ENCODE results near the gene ZFHX3.

The ZFHX3 gene

GRCh38 chr16:72815348-72816318 is 232.3 kb downstream of the ZFHX3 start:
- peak; percentile 24 for DNase-seq

- DNase-seq = no peak
Observed at GRCh38 chr16:72814226-72814625, 233.7 kb downstream of the ZFHX3 start.

- DNase-seq = no peak
Observed at GRCh38 chr16:72812672-72813071, 235.3 kb downstream of the ZFHX3 start.

- no peak for DNase-seq
Observed at GRCh38 chr16:72811876-72812275, 236.1 kb downstream of the ZFHX3 start.

GRCh38 chr16:72811188-72811720 is 236.7 kb downstream of the ZFHX3 start:
- no peak for DNase-seq

- no peak for DNase-seq
Observed at GRCh38 chr16:72810480-72810879, 237.4 kb downstream of the ZFHX3 start.

- DNase-seq = no peak
Observed at GRCh38 chr16:72809446-72809845, 238.5 kb downstream of the ZFHX3 start.

- no peak for DNase-seq
Observed at GRCh38 chr16:72808754-72809153, 239.2 kb downstream of the ZFHX3 start.

- no peak for DNase-seq
Observed at GRCh38 chr16:72807245-72807644, 240.7 kb downstream of the ZFHX3 start.

- DNase-seq = no peak
Observed at GRCh38 chr16:72805486-72805885, 242.4 kb downstream of the ZFHX3 start.

GRCh38 chr16:72800524-72801161 is 247.3 kb downstream of the ZFHX3 start:
- DNase-seq = no peak

GRCh38 chr16:72798264-72798663 is 249.7 kb downstream of the ZFHX3 start:
- DNase-seq = no peak

- no peak for DNase-seq
Observed at GRCh38 chr16:72797621-72798020, 250.3 kb downstream of the ZFHX3 start.

GRCh38 chr16:72796222-72796621 is 251.7 kb downstream of the ZFHX3 start:
- DNase-seq = no peak

- no peak for DNase-seq
Observed at GRCh38 chr16:72794986-72795385, 252.9 kb downstream of the ZFHX3 start.

GRCh38 chr16:72794319-72794718 is 253.6 kb downstream of the ZFHX3 start:
- no peak for DNase-seq

GRCh38 chr16:72793716-72794115 is 254.2 kb downstream of the ZFHX3 start:
- no peak for DNase-seq

GRCh38 chr16:72793017-72793416 is 254.9 kb downstream of the ZFHX3 start:
- no peak for DNase-seq

- DNase-seq = no peak
Observed at GRCh38 chr16:72791786-72792185, 256.1 kb downstream of the ZFHX3 start.

GRCh38 chr16:72789921-72790320 is 258.0 kb downstream of the ZFHX3 start:
- DNase-seq = no peak

GRCh38 chr16:72789465-72789864 is 258.5 kb downstream of the ZFHX3 start:
- DNase-seq = no peak

GRCh38 chr16:72788269-72788809 is 259.6 kb downstream of the ZFHX3 start:
- DNase-seq = no peak

- peak; percentile 82 for DNase-seq
Observed at GRCh38 chr16:72787514-72788268, 260.2 kb downstream of the ZFHX3 start.

All from activated CD4-positive, alpha-beta T cell treated with anti-CD3 and anti-CD28 coated beads, Interleukin-2, Interleukin-6, amounts not matched to agents 100 ng/mL and 50 ng/mL, durations not matched to agents 16 hours and 8 hours (primary cell).